Uterus (tissue), 4 donors: ENCODE results near the gene NELL2. TPM values are rescaled to one million over a fixed set of nuclear protein-coding genes. Genes with fewer than 3 reads are reported as not detected.

ENCODE experiments used
- DNase-seq, 2 donors: peaks; one replicate each; pipeline ENCODE4 v3.0.0-alpha.2; 2019 to 2020
- H3K27ac ChIP-seq, 2 donors: fragments of 200-600 bp; sonication (generic); 1 replicate in 1 of 2; 2 replicates in 1 of 2; pipeline ENCODE4 v1.5.1; 2016 to 2018
- H3K27me3 ChIP-seq, 2 donors: fragments of 200-600 bp; sonication (generic); one replicate each; pipeline ENCODE4 v1.5.1; 2018 to 2019; ENCODE audit warnings: control low read depth in 1 of 2
- H3K36me3 ChIP-seq, 2 donors: fragments of 200-600 bp; sonication (generic); one replicate each; pipeline ENCODE4 v1.5.1; 2019; ENCODE audit warnings: control low read depth in 1 of 2
- H3K4me1 ChIP-seq, 2 donors: fragments of 200-600 bp; sonication (generic); one replicate each; pipeline ENCODE4 v1.5.1; 2018 to 2019; ENCODE audit warnings: control low read depth in 1 of 2
- H3K4me3 ChIP-seq, 2 donors: fragments of 200-600 bp; sonication (generic); 1 replicate in 1 of 2; 2 replicates in 1 of 2; pipeline ENCODE4 v1.5.1; 2018 to 2019; ENCODE audit warnings: mild to moderate bottlenecking in 1 of 2
- H3K9me3 ChIP-seq, 2 donors: fragments of 200-600 bp; sonication (generic); one replicate each; pipeline ENCODE4 v1.5.1; 2019; ENCODE audit warnings: control low read depth in 1 of 2
- POLR2A ChIP-seq, 2 donors: fragments of 450-650 bp; IDR thresholded peaks; one replicate each; pipeline ENCODE4 v1.6.1; 2016; ENCODE audit warnings: antibody characterized with exemption in 2 of 2, mild to moderate bottlenecking in 1 of 2, moderate library complexity in 1 of 2
- intact Hi-C: fragments of 100-400 bp; cut with DNase I; formaldehyde crosslinking; loops from one replicate; pipeline ENCODE4 v1.15.1; 2023; ENCODE audit warnings: low total_unique reads
- total RNA-seq, 4 donors: library from RNA; depleted of rRNA in 3 of 4; stranded (reverse); fragments of >200 nt in 3 of 4; gene quantifications; one replicate each; pipeline versions ENCODE4 v1.1.0 to v1.2.4, GENCODE V29; 2014 to 2023
- TF ChIP-seq, protein P1 (sequence below), 4 experiments: fragments of 200-600 bp in 2 of 4; fragments of 450-650 bp in 2 of 4; sonication (generic) in 2 of 4; IDR thresholded peaks; one replicate each; pipeline ENCODE4 v1.5.1; 2016 to 2019; ENCODE audit warnings: antibody characterized with exemption in 4 of 4, mild to moderate bottlenecking in 2 of 4, moderate library complexity in 1 of 4
- donor health status: DM: yes; HTN: yes; CAD: no.

NELL2 gene
- total RNA-seq, 4 donors from 2014 or later, result 0.29 to 34.6 (median 1.3) TPM; not detected in 1

DNA sequence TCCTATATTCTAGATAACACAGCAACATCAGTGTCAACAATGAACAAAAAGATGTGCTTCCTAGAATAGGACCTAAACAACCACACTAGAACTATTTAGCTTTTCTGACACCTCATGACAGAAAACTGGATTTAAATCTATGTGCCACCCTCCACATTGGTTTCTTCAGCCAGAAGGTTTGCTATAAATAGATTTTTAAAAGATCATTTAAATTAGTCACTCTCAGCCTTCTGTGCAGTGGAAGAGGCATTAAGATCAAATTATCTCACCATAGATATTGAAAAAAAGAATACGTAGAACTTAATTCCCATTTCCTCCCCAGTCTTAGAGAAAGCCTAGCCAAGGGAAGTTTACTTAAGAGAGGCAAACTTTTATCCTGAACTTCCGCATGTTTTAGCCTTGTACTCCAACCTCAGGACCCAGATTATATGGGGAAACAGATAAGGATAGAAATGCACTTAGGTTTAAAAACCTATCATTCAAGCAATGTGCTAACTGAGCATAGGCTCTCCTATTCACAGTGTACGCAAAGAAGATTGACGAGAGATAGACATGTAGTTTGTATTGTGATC lies 59.6 kb downstream of the NELL2 start:
- no peaks in the 10 kb centered on the region for H3K9me3 ChIP-seq
- H3K27ac ChIP-seq, result no peak overlapping the region
- no peak for DNase-seq
- TF ChIP-seq, protein P1, sequence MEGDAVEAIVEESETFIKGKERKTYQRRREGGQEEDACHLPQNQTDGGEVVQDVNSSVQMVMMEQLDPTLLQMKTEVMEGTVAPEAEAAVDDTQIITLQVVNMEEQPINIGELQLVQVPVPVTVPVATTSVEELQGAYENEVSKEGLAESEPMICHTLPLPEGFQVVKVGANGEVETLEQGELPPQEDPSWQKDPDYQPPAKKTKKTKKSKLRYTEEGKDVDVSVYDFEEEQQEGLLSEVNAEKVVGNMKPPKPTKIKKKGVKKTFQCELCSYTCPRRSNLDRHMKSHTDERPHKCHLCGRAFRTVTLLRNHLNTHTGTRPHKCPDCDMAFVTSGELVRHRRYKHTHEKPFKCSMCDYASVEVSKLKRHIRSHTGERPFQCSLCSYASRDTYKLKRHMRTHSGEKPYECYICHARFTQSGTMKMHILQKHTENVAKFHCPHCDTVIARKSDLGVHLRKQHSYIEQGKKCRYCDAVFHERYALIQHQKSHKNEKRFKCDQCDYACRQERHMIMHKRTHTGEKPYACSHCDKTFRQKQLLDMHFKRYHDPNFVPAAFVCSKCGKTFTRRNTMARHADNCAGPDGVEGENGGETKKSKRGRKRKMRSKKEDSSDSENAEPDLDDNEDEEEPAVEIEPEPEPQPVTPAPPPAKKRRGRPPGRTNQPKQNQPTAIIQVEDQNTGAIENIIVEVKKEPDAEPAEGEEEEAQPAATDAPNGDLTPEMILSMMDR (IDR thresholded peaks at IDR 0.05), result no peak
- no peak for TF ChIP-seq POLR2A (IDR thresholded peaks at IDR 0.05)
- H3K36me3 ChIP-seq, result no peaks in the 10 kb centered on the region
- no peaks in the 10 kb centered on the region for H3K27me3 ChIP-seq
- no peak overlapping the region for H3K4me3 ChIP-seq
- H3K4me1 ChIP-seq, result no peaks in the 10 kb centered on the region
- intact Hi-C loops, result no loop called here

DNA sequence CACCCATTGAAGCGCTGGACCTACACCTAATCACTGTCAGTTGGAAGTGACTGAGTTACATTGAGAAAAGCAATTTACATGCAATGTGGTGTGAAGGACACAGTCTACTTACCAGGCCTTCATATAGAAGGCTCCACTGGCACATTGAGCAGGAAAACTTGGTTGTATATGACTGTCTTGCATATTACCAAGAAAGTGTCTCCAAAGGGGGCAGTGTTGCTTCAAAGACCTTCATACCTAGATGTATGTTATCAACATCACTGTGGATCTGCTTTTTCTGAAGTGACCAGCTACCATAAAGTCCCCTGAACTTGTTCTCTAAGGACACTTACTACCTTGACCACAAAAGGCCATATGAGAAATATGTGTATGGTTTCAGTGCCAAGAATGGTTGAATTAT lies 64.1 kb downstream of the NELL2 start:
- no peak for DNase-seq
- no peak overlapping the region for H3K27ac ChIP-seq
- TF ChIP-seq POLR2A (IDR thresholded peaks at IDR 0.05), result no peak
- TF ChIP-seq, protein P1 (IDR thresholded peaks at IDR 0.05), result no peak
- H3K9me3 ChIP-seq, result no peaks in the 10 kb centered on the region
- no peaks in the 10 kb centered on the region for H3K4me1 ChIP-seq
- no peaks in the 10 kb centered on the region for H3K36me3 ChIP-seq
- no peaks in the 10 kb centered on the region for H3K27me3 ChIP-seq
- H3K4me3 ChIP-seq, result no peak overlapping the region
- intact Hi-C loops, result no loop called here

DNA sequence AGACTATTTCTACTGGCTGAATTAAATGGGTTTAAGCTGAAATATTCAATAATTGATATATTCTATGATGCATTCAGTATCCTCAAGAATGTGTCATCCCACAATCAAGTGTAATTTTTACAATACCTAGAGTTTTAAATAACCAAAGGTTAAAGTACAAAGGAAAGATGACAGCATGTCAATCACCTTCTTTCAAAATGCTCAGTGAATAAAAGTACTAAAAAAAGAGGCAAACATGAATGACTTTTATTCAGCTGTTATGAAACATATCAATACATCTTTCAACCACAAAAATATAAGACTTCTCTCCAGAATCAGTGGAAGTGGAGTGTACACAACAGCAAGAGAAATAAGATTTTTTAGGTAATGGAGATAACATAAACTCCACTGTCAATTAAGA lies 72.0 kb downstream of the NELL2 start:
- no peak for DNase-seq
- H3K4me1 ChIP-seq, result no peaks in the 10 kb centered on the region
- intact Hi-C loops, result no loop called here
- H3K4me3 ChIP-seq, result no peak overlapping the region
- H3K36me3 ChIP-seq, result no peaks in the 10 kb centered on the region
- H3K27me3 ChIP-seq, result no peaks in the 10 kb centered on the region
- H3K9me3 ChIP-seq, result no peaks in the 10 kb centered on the region
- H3K27ac ChIP-seq, result no peak overlapping the region
- TF ChIP-seq, protein P1 (IDR thresholded peaks at IDR 0.05), result no peak
- TF ChIP-seq POLR2A (IDR thresholded peaks at IDR 0.05), result no peak

DNA sequence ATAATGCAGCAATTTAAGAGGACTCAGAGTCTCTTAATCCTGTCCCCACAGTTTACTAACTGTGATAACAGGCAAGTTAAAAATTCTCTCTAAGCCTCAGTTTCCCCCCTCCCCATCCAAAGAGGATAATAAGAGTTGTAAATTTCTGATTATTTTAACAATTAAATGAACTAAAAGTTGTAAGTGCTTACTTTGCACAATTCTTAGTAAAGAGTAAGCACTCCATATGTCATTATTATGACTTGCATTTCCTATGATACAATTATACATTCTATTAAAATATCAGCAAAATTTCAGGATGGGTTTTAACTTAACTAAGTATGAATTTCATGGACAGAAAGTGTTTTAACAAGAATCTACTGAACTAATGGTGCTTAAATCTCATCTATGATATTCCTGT lies 80.1 kb downstream of the NELL2 start:
- no peak for TF ChIP-seq POLR2A (IDR thresholded peaks at IDR 0.05)
- TF ChIP-seq, protein P1 (IDR thresholded peaks at IDR 0.05), result no peak
- intact Hi-C loops, result no loop called here
- no peak for DNase-seq

DNA sequence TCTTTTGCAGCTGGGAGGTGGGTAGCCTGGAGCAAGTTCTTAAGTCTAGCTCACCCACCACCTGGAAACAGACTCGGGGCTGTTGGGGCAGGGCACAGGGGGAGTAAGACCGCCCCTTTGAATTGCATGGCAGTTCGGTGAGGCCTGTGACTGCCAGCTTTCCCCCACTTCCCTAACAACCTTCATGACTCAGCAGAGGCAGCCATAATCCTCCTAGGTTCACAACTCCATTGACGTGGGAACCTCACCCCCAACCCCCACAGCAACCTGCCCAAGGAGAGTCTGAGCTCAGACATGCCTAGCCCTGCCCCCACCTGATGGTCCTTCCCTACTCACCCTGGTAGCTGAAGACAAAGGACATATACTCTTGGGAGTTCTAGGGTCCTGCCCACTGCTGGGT lies 87.4 kb downstream of the NELL2 start:
- Histone ChIP-seq H3K4me3 (no peak overlapping the region), H3K9me3 (no peaks in the 10 kb centered on the region), H3K4me1 (no peaks in the 10 kb centered on the region), H3K27ac (no peak overlapping the region), H3K27me3 (no peaks in the 10 kb centered on the region), H3K36me3 (no peaks in the 10 kb centered on the region)
- no peak for DNase-seq
- TF ChIP-seq, protein P1 (IDR thresholded peaks at IDR 0.05), result no peak
- no peak for TF ChIP-seq POLR2A (IDR thresholded peaks at IDR 0.05)
- intact Hi-C loops, result no loop called here

More for the DNA sequence above, 80.1 kb downstream of the NELL2 start:
- Histone ChIP-seq H3K27ac (no peak overlapping the region), H3K4me3 (no peak overlapping the region), H3K9me3 (no peaks in the 10 kb centered on the region), H3K36me3 (no peaks in the 10 kb centered on the region), H3K27me3 (no peaks in the 10 kb centered on the region), H3K4me1 (no peaks in the 10 kb centered on the region)
